Smooth muscle cell (in vitro differentiated cells): ENCODE measurements around the gene BCS1L. TPM values are rescaled to one million over a fixed set of nuclear protein-coding genes. Genes with fewer than 3 reads are reported as not detected.

Experiments used
- DNase-seq: peaks from one replicate; lab custom pipeline; 2025; ENCODE audit not compliant: unreplicated experiment; lab: John Stamatoyannopoulos, UW
- H2AFZ ChIP-seq: fragments of 200-600 bp; sonication (generic); 2 replicates; pipeline ENCODE4 v1.6.0; 2016; ENCODE audit warnings: antibody characterized with exemption, low read depth, mild to moderate bottlenecking
- H3F3A ChIP-seq: fragments of 200-600 bp; sonication (generic); 2 replicates; pipeline ENCODE4 v1.6.0; 2017; ENCODE audit warnings: antibody characterized with exemption, low read depth
- H3K27ac ChIP-seq: fragments of 200-600 bp; sonication (generic); 2 replicates; pipeline ENCODE4 v1.5.1; 2016; ENCODE audit warnings: low read depth, mild to moderate bottlenecking
- H3K27me3 ChIP-seq: fragments of 200-600 bp; sonication (generic); 2 replicates; pipeline ENCODE4 v1.6.1; 2016; ENCODE audit warnings: low read depth, mild to moderate bottlenecking
- H3K36me3 ChIP-seq: fragments of 200-600 bp; sonication (generic); 2 replicates; pipeline ENCODE4 v1.5.1; 2016; ENCODE audit warnings: low read depth
- H3K4me1 ChIP-seq: fragments of 200-600 bp; sonication (generic); 2 replicates; pipeline ENCODE4 v1.5.1; 2016; ENCODE audit warnings: low read depth
- H3K4me2 ChIP-seq: fragments of 200-600 bp; sonication (generic); 2 replicates; pipeline ENCODE4 v1.6.0; 2016; ENCODE audit warnings: mild to moderate bottlenecking
- H3K4me3 ChIP-seq: fragments of 200-600 bp; sonication (generic); 2 replicates; pipeline ENCODE4 v1.5.1; 2016; ENCODE audit warnings: mild to moderate bottlenecking
- H3K79me2 ChIP-seq: fragments of 200-600 bp; sonication (generic); 2 replicates; pipeline ENCODE4 v1.6.0; 2016; ENCODE audit warnings: low read depth, mild to moderate bottlenecking
- H3K9ac ChIP-seq: fragments of 200-600 bp; sonication (generic); 2 replicates; pipeline ENCODE4 v1.6.0; 2016; ENCODE audit warnings: low read depth
- H3K9me3 ChIP-seq: fragments of 200-600 bp; sonication (generic); replicated peaks from 2 replicates; pipeline ENCODE4 v1.5.1; 2016; ENCODE audit warnings: low read depth
- H4K20me1 ChIP-seq: fragments of 200-600 bp; sonication (generic); 2 replicates; pipeline ENCODE4 v1.6.0; 2016; ENCODE audit warnings: low read depth
- CTCF ChIP-seq: fragments of 200-600 bp; sonication (generic); IDR thresholded peaks from 2 replicates; pipeline ENCODE4 v1.5.1; 2017; ENCODE audit warnings: borderline replicate concordance, mild to moderate bottlenecking, antibody characterized with exemption; ENCODE audit not compliant: insufficient read depth, poor library complexity, severe bottlenecking
- WGBS: methylation state at CpG from one replicate; pipeline ENCODE4 v1.1.7; 2016; ENCODE audit warnings: low lambda C conversion rate; 5-methylcytosine and 5-hydroxymethylcytosine counted together
- polyA plus RNA-seq: library from polyadenylated mRNA; unstranded; fragments of >200 nt; fragmentation: Nextera tagmentation; extraction: Ambion mirVana; gene quantifications from 2 replicates; pipeline ENCODE4 v1.2.1, GENCODE V29; 2016
- total RNA-seq: library from RNA; depleted of rRNA; stranded (reverse); fragments of >200 nt; gene quantifications from 2 replicates; pipeline ENCODE4 v1.2.3, GENCODE V29; 2014

BCS1L gene
- 23.8 and 44.3 TPM in 2 replicates for total RNA-seq
- polyA plus RNA-seq: 39.5 and 41.1 TPM in 2 replicates

GRCh38 chr2:218659258-218659987, at the start of gene BCS1L, which contains the start of gene ZNF142:
Gene BCS1L (plus strand): TSS chr2:218659683. CDS start chr2:218660988, 1,305 bp downstream.
Gene ZNF142 (minus strand): TSS chr2:218659623. CDS start chr2:218656429, 3,194 bp downstream.
- H3F3A ChIP-seq: peaks cover 3% of the 10 kb centered on the region
- H3K27me3 ChIP-seq: no peaks in the 10 kb centered on the region
- H3K79me2 ChIP-seq: peaks cover 12% of the 10 kb centered on the region
- peak within 1 kb of the TSS; percentile 88 for H3K4me3 ChIP-seq
- WGBS: under 1% methylated on average over 49 of the region's 49 CpGs
- H3K27ac ChIP-seq: no peak within 1 kb of the TSS
- no peak for TF ChIP-seq CTCF
- H3K9me3 ChIP-seq: no peaks in the 10 kb centered on the region
- DNase-seq: peak; percentile 36
- H3K4me2 ChIP-seq: peak within 1 kb of the TSS; percentile 83
- peaks cover 6% of the 10 kb centered on the region for H3K4me1 ChIP-seq
- H3K9ac ChIP-seq: peak within 1 kb of the TSS; percentile 21
- peak within 1 kb of the TSS; percentile 92 for H2AFZ ChIP-seq
- no peaks in the 10 kb centered on the region for H3K36me3 ChIP-seq
- no peaks in the 10 kb centered on the region for H4K20me1 ChIP-seq

- Histone ChIP-seq H2AFZ (no peak overlapping the region), H3K4me2 (no peak overlapping the region), H3K4me3 (no peak overlapping the region), H3K4me1 (no peaks in the 10 kb centered on the region), H3K9me3 (no peaks in the 10 kb centered on the region), H4K20me1 (no peaks in the 10 kb centered on the region), H3F3A (no peaks in the 10 kb centered on the region), H3K27ac (no peak overlapping the region), H3K79me2 (no peaks in the 10 kb centered on the region), H3K27me3 (peaks cover 5% of the 10 kb centered on the region), H3K9ac (no peak overlapping the region), H3K36me3 (no peaks in the 10 kb centered on the region)
- TF ChIP-seq CTCF: no peak
- 93% methylated on average over 6 of the region's 6 CpGs for WGBS
- no peak for DNase-seq
These were observed 43.6 kb upstream of the BCS1L start for GRCh38 chr2:218615868-218616315.

- Histone ChIP-seq H3K27me3 (no peaks in the 10 kb centered on the region), H3K9me3 (no peaks in the 10 kb centered on the region), H3F3A (no peaks in the 10 kb centered on the region), H3K9ac (no peak overlapping the region), H3K4me1 (no peaks in the 10 kb centered on the region), H3K4me3 (no peak overlapping the region), H3K79me2 (no peaks in the 10 kb centered on the region), H4K20me1 (no peaks in the 10 kb centered on the region), H3K36me3 (no peaks in the 10 kb centered on the region), H3K4me2 (no peak overlapping the region), H3K27ac (no peak overlapping the region), H2AFZ (no peak overlapping the region)
- no peak for TF ChIP-seq CTCF
- DNase-seq: no peak
- 89% methylated on average over 9 of the region's 9 CpGs for WGBS
These were observed 41.2 kb upstream of the BCS1L start for GRCh38 chr2:218618102-218618860.
